CD14-positive monocyte (primary cell): Measurements from ENCODE around the gene LIF. TPM values are rescaled to one million over a fixed set of nuclear protein-coding genes. Genes with fewer than 3 reads are reported as not detected.

Experiments
- DNase-seq, 3 donors: peaks; one replicate each; pipeline ENCODE4 v3.0.0-alpha.2; 2011 to 2022
- H2AFZ ChIP-seq: 2 replicates; pipeline ENCODE4 v1.6.0; 2012; ENCODE audit warnings: mild to moderate bottlenecking, low read depth, low read length, inconsistent platforms; ENCODE audit not compliant: insufficient read depth, poor library complexity, severe bottlenecking
- H3K27ac ChIP-seq, 2 donors: 1 replicate in 1 of 2; 2 replicates in 1 of 2; pipeline ENCODE4 v1.5.1; 2012 to 2013; ENCODE audit warnings: low read length in 2 of 2, control low read depth in 1 of 2, inconsistent platforms in 1 of 2, low read depth in 1 of 2, mild to moderate bottlenecking in 1 of 2
- H3K27me3 ChIP-seq, 2 donors: one replicate each; pipeline versions ENCODE4 v1.6.0 to v1.6.1; 2011 to 2013; ENCODE audit warnings: low read length in 2 of 2; ENCODE audit not compliant: control insufficient read depth in 2 of 2, insufficient read depth in 2 of 2
- H3K36me3 ChIP-seq, 2 donors: replicated peaks in 1 of 2; 1 replicate in 1 of 2; 2 replicates in 1 of 2; pipeline versions ENCODE4 v1.5.1 to v1.6.1; 2012 to 2013; ENCODE audit warnings: low read length in 2 of 2, control low read depth in 1 of 2, inconsistent platforms in 1 of 2, mild to moderate bottlenecking in 1 of 2; ENCODE audit not compliant: insufficient read depth in 2 of 2, control insufficient read depth in 1 of 2
- H3K4me1 ChIP-seq, 2 donors: 1 replicate in 1 of 2; 2 replicates in 1 of 2; pipeline versions ENCODE4 v1.5.1 to v1.6.1; 2012 to 2013; ENCODE audit warnings: low read length in 2 of 2, control low read depth in 1 of 2, inconsistent platforms in 1 of 2, mild to moderate bottlenecking in 1 of 2, moderate library complexity in 1 of 2; ENCODE audit not compliant: insufficient read depth in 2 of 2, control insufficient read depth in 1 of 2
- H3K4me2 ChIP-seq: replicated peaks from 2 replicates; pipeline ENCODE3; 2012; ENCODE audit warnings: low read length, moderate library complexity, mild to moderate bottlenecking; ENCODE audit not compliant: poor library complexity, severe bottlenecking; ENCODE audit errors: extremely low read depth
- H3K4me3 ChIP-seq, 3 experiments: fragments of 200-600 bp in 1 of 3; sonication (generic) in 1 of 3; replicated peaks in 1 of 3; 1 replicate in 2 of 3; 2 replicates in 1 of 3; pipeline ENCODE4 v1.5.1; 2011 to 2013; ENCODE audit warnings: low read length in 3 of 3, mild to moderate bottlenecking in 3 of 3, control low read depth in 2 of 3, low read depth in 2 of 3, inconsistent platforms in 1 of 3, moderate library complexity in 1 of 3
- H3K79me2 ChIP-seq: 2 replicates; pipeline ENCODE4 v1.6.0; 2012; ENCODE audit warnings: mild to moderate bottlenecking, control low read depth, inconsistent platforms, low read length, moderate library complexity; ENCODE audit not compliant: insufficient read depth
- H3K9ac ChIP-seq: 2 replicates; pipeline ENCODE4 v1.6.0; 2017; ENCODE audit warnings: low read length, mild to moderate bottlenecking; ENCODE audit not compliant: insufficient read depth, poor library complexity, severe bottlenecking
- H3K9me3 ChIP-seq, 2 donors: replicated peaks in 1 of 2; 1 replicate in 1 of 2; 2 replicates in 1 of 2; pipeline versions ENCODE4 v1.5.1 to v1.6.1; 2012 to 2013; ENCODE audit warnings: low read length in 2 of 2, control low read depth in 1 of 2; ENCODE audit not compliant: control insufficient read depth in 1 of 2, insufficient read depth in 1 of 2
- H4K20me1 ChIP-seq: 2 replicates; pipeline ENCODE4 v1.6.0; 2012; ENCODE audit warnings: mild to moderate bottlenecking, low read length, control low read depth, moderate library complexity; ENCODE audit not compliant: insufficient read depth
- H3K27ac Mint-ChIP-seq, 7 donors: one replicate each; pipeline ENCODE4 v1.8.0; 2020; ENCODE audit warnings: mild to moderate bottlenecking in 7 of 7, mixed read lengths in 7 of 7, moderate library complexity in 6 of 7, inconsistent platforms in 2 of 7
- H3K27me3 Mint-ChIP-seq, 3 donors: one replicate each; pipeline ENCODE4 v1.8.0; 2021 to 2022; ENCODE audit warnings: low read depth in 3 of 3, mild to moderate bottlenecking in 3 of 3, mixed read lengths in 3 of 3, moderate library complexity in 3 of 3, inconsistent platforms in 1 of 3
- H3K36me3 Mint-ChIP-seq, 2 donors: one replicate each; pipeline ENCODE4 v1.8.0; 2020; ENCODE audit warnings: mixed read lengths in 2 of 2, inconsistent platforms in 1 of 2, mild to moderate bottlenecking in 1 of 2
- H3K4me1 Mint-ChIP-seq: one replicate; pipeline ENCODE4 v1.8.0; 2020; ENCODE audit warnings: mild to moderate bottlenecking, mixed read lengths
- H3K4me3 Mint-ChIP-seq, 2 donors: one replicate each; pipeline ENCODE4 v1.8.0; 2020; ENCODE audit warnings: mild to moderate bottlenecking in 2 of 2, mixed read lengths in 2 of 2, moderate library complexity in 1 of 2
- H3K9me3 Mint-ChIP-seq, 7 donors: one replicate each; pipeline ENCODE4 v1.8.0; 2020 to 2022; ENCODE audit warnings: mixed read lengths in 7 of 7, mild to moderate bottlenecking in 6 of 7, moderate library complexity in 6 of 7, inconsistent platforms in 2 of 7
- CTCF ChIP-seq: fragments of 200-600 bp; IDR thresholded peaks from one replicate; pipeline ENCODE4 v1.8.0; 2022; ENCODE audit warnings: antibody characterized with exemption, mild to moderate bottlenecking
- WGBS: methylation state at CpG from one replicate; pipeline ENCODE4 v1.1.5; 2013; ENCODE audit warnings: missing lambda C conversion rate; ENCODE audit not compliant: insufficient coverage; 5-methylcytosine and 5-hydroxymethylcytosine counted together
- intact Hi-C, 2 donors: fragments of 100-400 bp; cut with micrococcal nuclease; formaldehyde crosslinking; loops; one replicate each; pipeline versions ENCODE4 v1.15.0 to v1.15.1; 2023
- polyA plus RNA-seq, 3 donors: library from polyadenylated mRNA; depleted of rRNA in 1 of 3; unstranded in 2 of 3; stranded (reverse) in 1 of 3; fragments of 300-500 nt in 2 of 3; fragments of >200 nt in 1 of 3; fragmentation: Illumina TruSeq in 2 of 3; gene quantifications; 1 replicate in 2 of 3; 2 replicates in 1 of 3; pipeline ENCODE4 v1.2.3, GENCODE V29; 2012 to 2021

LIF gene
- polyA plus RNA-seq, 3 donors: 7.0 TPM; not detected in 2

- peaks cover 0 to 3% (median 0%) of the 10 kb centered on the region in 7 donors for H3K9me3 Mint-ChIP-seq
- peaks cover 0 to 4% (median 4%) of the 10 kb centered on the region in 3 donors for H3K27me3 Mint-ChIP-seq
- Histone ChIP-seq H3K9me3 (no peaks in the 10 kb centered on the region), H3K4me3 (no peak overlapping the region), H3K4me2 (no peak overlapping the region), H4K20me1 (no peaks in the 10 kb centered on the region), H3K79me2 (no peaks in the 10 kb centered on the region), H3K9ac (peak overlapping the region; percentile 66), H3K4me1 (peaks cover 48 to 50% of the 10 kb centered on the region in 2 donors), H3K27ac (peak overlapping the region in 1 of 2 donors; percentile 96), H3K36me3 (no peaks in the 10 kb centered on the region), H2AFZ (no peak overlapping the region), H3K27me3 (no peaks in the 10 kb centered on the region)
- no peak for DNase-seq
- no peak overlapping the region for H3K4me3 Mint-ChIP-seq
- H3K36me3 Mint-ChIP-seq: peaks cover 7 to 10% of the 10 kb centered on the region in 2 donors
- H3K27ac Mint-ChIP-seq: peak overlapping the region; percentile 95 to 99 (median 98)
- peaks cover 53% of the 10 kb centered on the region for H3K4me1 Mint-ChIP-seq
- intact Hi-C loops: loop anchor here (2.0 to 5.0 kb wide), 3 partner anchors 15 to 75 kb away; no protein-coding TSS in a partner anchor
- TF ChIP-seq CTCF: no peak
These were observed 49.2 kb downstream of the LIF start for GRCh38 chr22:30197389-30197788.

GRCh38 chr22:30196880-30197336 lies 49.7 kb downstream of the LIF start:
- WGBS: no CpG with 5 or more reads among the region's 2 CpGs
- peaks cover 7 to 10% of the 10 kb centered on the region in 2 donors for H3K36me3 Mint-ChIP-seq
- peaks cover 0 to 3% (median 0%) of the 10 kb centered on the region in 7 donors for H3K9me3 Mint-ChIP-seq
- TF ChIP-seq CTCF: no peak
- peaks cover 57% of the 10 kb centered on the region for H3K4me1 Mint-ChIP-seq
- H3K27me3 Mint-ChIP-seq: peaks cover 0 to 4% (median 4%) of the 10 kb centered on the region in 3 donors
- Histone ChIP-seq H3K79me2 (no peaks in the 10 kb centered on the region), H3K9me3 (no peaks in the 10 kb centered on the region), H3K27ac (peak overlapping the region; percentile 87 to 96), H3K4me1 (peaks cover 53 to 54% of the 10 kb centered on the region in 2 donors), H3K36me3 (no peaks in the 10 kb centered on the region), H3K4me3 (peak overlapping the region in 1 of 3 experiments; percentile 16), H3K27me3 (no peaks in the 10 kb centered on the region), H3K9ac (peak overlapping the region; percentile 66), H2AFZ (no peak overlapping the region), H3K4me2 (peak overlapping the region; percentile 20), H4K20me1 (no peaks in the 10 kb centered on the region)
- H3K27ac Mint-ChIP-seq: peak overlapping the region; percentile 95 to 99 (median 98)
- DNase-seq: peak in 1 of 3 donors; percentile 92
- H3K4me3 Mint-ChIP-seq: no peak overlapping the region
- intact Hi-C loops: loop anchor here (2.0 to 5.0 kb wide), 3 partner anchors 16 to 75 kb away; no protein-coding TSS in a partner anchor
